ENCODE measurements around the gene METTL16. TPM values are rescaled to one million over a fixed set of nuclear protein-coding genes. Genes with fewer than 3 reads are reported as not detected.

The METTL16 gene
- total RNA-seq, 1 donor from 2014 or later = 20.8 TPM

GRCh38 chr17:2392252-2393173, 119.2 kb downstream of the METTL16 start:
- DNase-seq = peak; percentile 98
- Histone ChIP-seq H3K36me3 (peaks cover 5% of the 10 kb centered on the region), H3K27me3 (ENCODE audit: low read depth) (no peaks in the 10 kb centered on the region), H3K9me3 (replicated peaks) (no peaks in the 10 kb centered on the region), H3K4me1 (peaks cover 76% of the 10 kb centered on the region), H3K27ac (replicated peaks) (peak overlapping the region; percentile 99), H3K4me3 (peak overlapping the region; percentile 89)
- no peak for TF ChIP-seq CTCF (IDR thresholded peaks at IDR 0.05; ENCODE audit: borderline replicate concordance)
- intact Hi-C loops (cut with micrococcal nuclease) = no loop called here

GRCh38 chr17:2391597-2392251, 120.0 kb downstream of the METTL16 start:
- intact Hi-C loops (cut with micrococcal nuclease) = no loop called here
- Histone ChIP-seq H3K4me3 (peak overlapping the region; percentile 89), H3K27ac (replicated peaks) (peak overlapping the region; percentile 99), H3K4me1 (peaks cover 69% of the 10 kb centered on the region), H3K9me3 (replicated peaks) (no peaks in the 10 kb centered on the region), H3K27me3 (ENCODE audit: low read depth) (no peaks in the 10 kb centered on the region), H3K36me3 (peaks cover 13% of the 10 kb centered on the region)
- no peak for DNase-seq
- TF ChIP-seq CTCF (IDR thresholded peaks at IDR 0.05; ENCODE audit: borderline replicate concordance) = no peak

GRCh38 chr17:2390199-2390836, 121.4 kb downstream of the METTL16 start:
- H3K36me3 ChIP-seq = peaks cover 26% of the 10 kb centered on the region
- peak overlapping the region; percentile 99 for H3K27ac ChIP-seq (replicated peaks)
- H3K4me3 ChIP-seq = no peak overlapping the region
- no peaks in the 10 kb centered on the region for H3K27me3 ChIP-seq (ENCODE audit: low read depth)
- H3K4me1 ChIP-seq = peaks cover 61% of the 10 kb centered on the region
- intact Hi-C loops (cut with micrococcal nuclease) = no loop called here
- no peak for TF ChIP-seq CTCF (IDR thresholded peaks at IDR 0.05; ENCODE audit: borderline replicate concordance)
- H3K9me3 ChIP-seq (replicated peaks) = no peaks in the 10 kb centered on the region
- no peak for DNase-seq

DNA sequence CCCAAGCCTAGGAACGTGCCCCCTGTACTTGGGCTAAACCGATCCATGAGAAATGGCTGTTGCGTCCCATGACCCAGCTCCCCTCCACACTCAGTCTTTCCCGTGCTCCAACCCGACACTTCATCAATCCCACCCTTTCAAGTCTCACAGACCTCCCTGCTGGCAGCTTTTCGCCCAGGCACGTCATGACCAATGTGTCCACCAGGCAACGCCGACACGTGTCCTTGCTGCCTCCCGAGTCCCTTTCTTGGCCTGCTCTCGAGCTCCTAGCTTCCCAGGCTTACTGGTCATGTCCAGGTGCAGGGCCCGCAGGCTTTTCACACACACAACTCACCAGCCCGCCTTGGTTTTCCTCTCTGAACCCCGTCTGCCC, 123.0 kb downstream of the METTL16 start:
- no peak for DNase-seq
- TF ChIP-seq CTCF (IDR thresholded peaks at IDR 0.05; ENCODE audit: borderline replicate concordance) = no peak
- intact Hi-C loops (cut with micrococcal nuclease) = no loop called here
- Histone ChIP-seq H3K27me3 (ENCODE audit: low read depth) (no peaks in the 10 kb centered on the region), H3K27ac (replicated peaks) (no peak overlapping the region), H3K4me1 (peaks cover 54% of the 10 kb centered on the region), H3K36me3 (peaks cover 26% of the 10 kb centered on the region), H3K4me3 (no peak overlapping the region), H3K9me3 (replicated peaks) (no peaks in the 10 kb centered on the region)

- H3K27ac ChIP-seq (replicated peaks) = no peak overlapping the region
- no peak for DNase-seq
- no peak overlapping the region for H3K4me3 ChIP-seq
- peaks cover 52% of the 10 kb centered on the region for H3K4me1 ChIP-seq
- no peaks in the 10 kb centered on the region for H3K27me3 ChIP-seq (ENCODE audit: low read depth)
- H3K9me3 ChIP-seq (replicated peaks) = no peaks in the 10 kb centered on the region
- intact Hi-C loops (cut with micrococcal nuclease) = no loop called here
- H3K36me3 ChIP-seq = peaks cover 26% of the 10 kb centered on the region
- no peak for TF ChIP-seq CTCF (IDR thresholded peaks at IDR 0.05; ENCODE audit: borderline replicate concordance)
Measured at GRCh38 chr17:2388020-2388682, 123.5 kb downstream of the METTL16 start.

Measured in left ventricle myocardium inferior (tissue), 1 donor.